IMR-90 (cell line): Measurements from ENCODE around the gene PAX9.

Experiments used
- BHLHE40 ChIP-seq: fragments of 150-350 bp; IDR thresholded peaks from 2 replicates; pipeline ENCODE4 v1.6.1; 2016; ENCODE audit warnings: mild to moderate bottlenecking, low read depth, low read length
- CEBPB ChIP-seq: IDR thresholded peaks from 2 replicates; pipeline ENCODE4 v1.6.1; 2012; ENCODE audit warnings: low read depth, low read length, improper control_type of control experiment
- CHD1 ChIP-seq: IDR thresholded peaks from 2 replicates; pipeline ENCODE4 v1.6.1; 2012; ENCODE audit warnings: low read depth, low read length, improper control_type of control experiment
- CTCF ChIP-seq: conservative IDR thresholded peaks from 2 replicates; pipeline ENCODE4 v1.5.1; 2012; ENCODE audit warnings: mild to moderate bottlenecking, low read depth, low read length, improper control_type of control experiment
- ELK1 ChIP-seq: fragments of 150-350 bp; IDR thresholded peaks from 2 replicates; pipeline ENCODE4 v1.6.1; 2016; ENCODE audit warnings: low read depth, mild to moderate bottlenecking, low read length, moderate library complexity, borderline replicate concordance
- FOS ChIP-seq: fragments of 150-350 bp; IDR thresholded peaks from 2 replicates; pipeline ENCODE4 v1.6.1; 2016; ENCODE audit warnings: low read depth, low read length
- MAFK ChIP-seq: IDR thresholded peaks from 2 replicates; pipeline ENCODE4 v1.6.1; 2012; ENCODE audit warnings: low read depth, low read length, improper control_type of control experiment
- MAZ ChIP-seq: IDR thresholded peaks from 2 replicates; pipeline ENCODE4 v1.6.1; 2012; ENCODE audit warnings: low read depth, mild to moderate bottlenecking, low read length, improper control_type of control experiment, moderate library complexity, borderline replicate concordance
- MXI1 ChIP-seq: IDR thresholded peaks from 2 replicates; pipeline ENCODE4 v1.6.1; 2012; ENCODE audit warnings: low read depth, mild to moderate bottlenecking, low read length, moderate library complexity, borderline replicate concordance
- POLR2A ChIP-seq: IDR thresholded peaks from 2 replicates; pipeline ENCODE4 v1.6.1; 2012; ENCODE audit warnings: mild to moderate bottlenecking, low read depth, low read length
- RAD21 ChIP-seq: IDR thresholded peaks from 2 replicates; pipeline ENCODE4 v1.6.1; 2012; ENCODE audit warnings: low read length, improper control_type of control experiment
- RFX5 ChIP-seq: IDR thresholded peaks from 2 replicates; pipeline ENCODE4 v1.8.0; 2012; ENCODE audit warnings: low read depth, mild to moderate bottlenecking, low read length, moderate library complexity
- SMC3 ChIP-seq: fragments of 150-350 bp; IDR thresholded peaks from 2 replicates; pipeline ENCODE4 v1.6.1; 2016; ENCODE audit warnings: low read depth, mild to moderate bottlenecking, antibody characterized with exemption, low read length, moderate library complexity
- USF2 ChIP-seq: fragments of 150-350 bp; IDR thresholded peaks from 2 replicates; pipeline ENCODE4 v1.6.1; 2017; ENCODE audit warnings: mild to moderate bottlenecking, antibody characterized with exemption, low read length, low read depth

DNA sequence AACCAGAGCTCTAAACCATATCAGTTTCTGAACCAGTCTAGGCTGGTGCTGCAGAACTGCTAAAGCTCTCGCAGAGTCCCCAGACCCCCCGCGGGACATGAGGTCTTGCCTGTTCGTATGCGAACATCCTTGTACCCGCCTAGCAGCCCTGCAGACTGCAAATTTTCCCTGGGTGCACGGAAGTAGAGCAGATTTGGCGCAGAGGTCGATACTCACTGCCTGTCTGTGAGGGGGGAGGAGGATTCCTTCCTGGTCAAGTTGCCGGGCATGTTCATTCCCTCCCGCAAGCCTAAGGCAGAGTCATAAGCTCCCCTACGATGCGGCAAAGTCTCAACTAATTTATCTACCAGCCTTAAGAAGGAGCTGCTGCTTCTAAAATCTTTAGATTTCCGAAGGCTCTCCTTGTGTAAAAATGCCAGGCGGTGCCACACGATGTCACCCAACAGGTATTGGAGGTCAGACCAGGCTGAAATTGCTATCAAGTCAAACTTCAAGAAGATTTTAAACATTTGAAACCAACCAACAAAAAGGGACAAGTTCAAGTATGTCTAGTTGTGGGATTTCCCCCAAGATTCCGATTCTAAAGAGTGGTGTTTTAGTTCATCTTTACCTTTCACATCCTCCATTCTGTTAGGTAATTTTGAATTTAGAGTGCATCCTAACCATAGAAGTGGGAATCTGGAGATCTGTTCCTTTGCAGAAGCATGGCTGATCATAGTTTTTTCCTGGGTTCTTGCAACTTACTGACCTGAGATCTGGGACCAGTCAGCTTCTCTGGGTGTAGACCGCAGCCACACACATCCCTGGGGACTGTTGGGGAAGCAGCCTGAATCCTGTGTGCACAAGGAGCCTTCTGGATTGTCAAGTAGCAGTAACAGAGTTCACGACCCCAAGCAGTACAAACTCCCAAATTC is 1.6 kb upstream of the PAX9 start:
- TF ChIP-seq POLR2A (no peak), SMC3 (no peak), CTCF (no peak), MAZ (no peak), USF2 (no peak), RAD21 (no peak), MAFK (no peak), CEBPB (no peak), FOS (no peak), MXI1 (no peak), BHLHE40 (no peak), RFX5 (no peak), ELK1 (no peak), CHD1 (no peak)
